Left hindlimb (tissue), 1 donor: ENCODE results near the gene HARBI1.
"Not testable (repeated sequence)": the region's sequence is repeated elsewhere in the genome, so short reads cannot be mapped to it uniquely, and the experiment has no call there.

Experiments used
- DNase-seq: peaks from one replicate; pipeline ENCODE4 v3.0.0-alpha.2; 2018

HARBI1 gene

DNA sequence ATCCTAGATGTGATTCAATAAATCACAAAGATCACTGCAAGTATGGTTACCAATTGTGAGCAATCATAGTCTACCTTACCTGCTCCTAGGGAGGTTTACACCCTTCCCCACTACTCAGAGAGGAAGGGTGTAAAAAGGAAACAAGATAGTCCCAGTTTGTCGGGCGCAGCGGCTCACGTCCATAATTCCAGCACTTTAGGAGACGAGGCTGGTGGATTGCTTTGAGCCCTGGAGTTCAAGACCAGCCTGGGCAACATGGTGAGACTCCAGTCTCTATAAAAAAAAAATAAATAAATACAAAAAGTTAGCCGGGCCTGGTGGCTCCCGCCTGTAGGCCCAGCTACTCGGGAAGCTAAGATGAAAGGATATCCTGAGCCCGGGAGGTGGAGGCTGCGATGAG, 22.2 kb downstream of the HARBI1 start:
- DNase-seq, result no peak

DNA sequence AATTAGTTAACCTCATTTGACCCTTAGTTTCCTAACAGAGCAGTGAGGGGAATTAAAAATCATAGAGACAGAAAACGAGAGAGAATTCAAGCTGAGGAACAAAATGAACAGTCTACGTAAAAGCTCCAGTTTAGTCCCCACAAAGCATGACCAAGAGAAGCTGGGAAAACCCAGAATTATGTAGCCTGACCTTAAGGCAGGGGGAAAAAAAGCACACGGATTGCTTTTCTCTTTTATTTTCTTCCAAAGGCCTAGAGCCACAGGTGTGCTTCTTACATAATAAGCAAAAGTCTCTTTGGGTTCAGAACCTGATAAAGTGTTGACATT, 22.7 kb downstream of the HARBI1 start:
- DNase-seq, result no peak

DNA sequence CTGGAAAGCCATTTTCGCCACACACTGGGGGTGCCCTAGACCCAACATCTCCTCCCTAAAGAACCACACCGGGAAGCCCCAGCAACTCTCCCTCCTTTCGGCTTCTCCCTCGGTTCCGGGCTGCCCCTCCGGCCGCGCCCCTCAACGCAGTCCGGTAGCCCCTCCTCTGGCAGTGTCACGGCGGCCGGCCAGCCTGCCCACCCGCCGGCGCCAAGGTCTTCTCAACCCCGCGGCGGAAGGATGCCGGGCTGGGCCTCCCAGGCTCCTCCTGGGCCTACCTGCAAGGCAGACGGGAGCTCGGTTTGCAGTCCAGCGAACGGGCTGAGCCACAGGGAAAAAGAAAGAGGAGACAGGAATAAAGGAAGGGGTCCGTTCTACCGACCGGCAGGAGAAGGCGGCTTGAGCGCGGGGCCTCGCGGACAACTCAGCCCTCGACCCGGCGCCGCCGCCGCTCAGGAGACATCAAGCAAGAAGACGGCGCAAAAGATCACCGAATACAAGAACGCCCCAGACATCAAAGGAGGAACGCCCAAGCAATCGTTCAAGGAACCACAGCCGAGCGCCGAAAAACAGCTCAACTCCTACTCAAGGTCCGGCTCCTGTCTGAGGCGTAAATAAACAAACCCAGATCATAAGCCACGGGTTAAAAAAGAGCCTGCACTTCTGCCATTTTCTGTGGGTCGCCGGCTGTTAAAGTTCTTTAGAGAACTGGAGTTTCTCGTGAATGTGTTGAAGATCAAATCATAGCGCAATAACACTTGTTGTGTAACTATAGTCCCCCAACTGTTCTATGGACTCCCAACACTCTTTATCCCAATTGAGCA, 23.3 kb downstream of the HARBI1 start, which contains the start of gene AMBRA1:
AMBRA1 (minus strand) TSS at position 474 of the 824 bp plus-strand sequence. CDS start 45,643 bp downstream, outside the sequence.
- peak; percentile 91 for DNase-seq

DNA sequence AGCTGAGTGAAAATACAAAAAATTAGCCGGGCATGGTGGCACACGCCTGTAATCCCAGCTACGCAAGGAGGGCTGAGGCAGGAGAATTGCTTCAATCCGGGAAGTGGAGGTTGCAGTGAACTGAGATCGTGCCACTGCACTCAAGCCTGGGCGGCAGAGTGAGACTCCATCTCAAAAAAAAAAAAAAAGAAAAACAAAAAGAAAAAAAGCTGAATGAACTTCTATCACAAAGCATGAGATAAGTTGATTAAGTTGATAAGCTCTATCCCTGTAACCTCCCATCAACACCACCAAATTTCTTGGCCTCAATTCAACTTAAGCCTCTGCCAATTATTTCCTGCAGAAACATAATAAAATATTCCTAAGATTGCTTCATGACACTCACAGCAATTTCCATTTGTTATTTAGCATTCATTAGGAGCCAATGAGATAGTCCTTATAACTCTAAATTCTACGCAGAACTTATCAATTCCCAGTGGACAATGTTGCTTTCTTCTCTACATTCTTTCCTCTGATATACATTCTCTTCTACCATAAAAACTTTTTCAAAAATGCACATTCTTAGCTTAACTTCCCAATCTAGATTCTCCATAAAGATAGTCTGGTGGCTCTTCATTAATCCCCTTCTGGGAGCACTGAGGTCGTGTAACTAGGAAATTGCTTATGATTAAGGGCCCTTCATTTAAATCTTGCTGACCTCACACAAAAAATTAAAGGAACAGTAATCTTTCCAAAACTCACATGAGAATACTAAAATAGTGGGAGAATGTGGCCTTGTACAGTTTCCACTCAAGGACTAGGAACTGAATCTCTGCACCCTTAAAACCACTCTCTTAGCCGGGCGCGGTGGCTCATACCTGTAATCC, 26.1 kb downstream of the HARBI1 start:
- no peak for DNase-seq

DNA sequence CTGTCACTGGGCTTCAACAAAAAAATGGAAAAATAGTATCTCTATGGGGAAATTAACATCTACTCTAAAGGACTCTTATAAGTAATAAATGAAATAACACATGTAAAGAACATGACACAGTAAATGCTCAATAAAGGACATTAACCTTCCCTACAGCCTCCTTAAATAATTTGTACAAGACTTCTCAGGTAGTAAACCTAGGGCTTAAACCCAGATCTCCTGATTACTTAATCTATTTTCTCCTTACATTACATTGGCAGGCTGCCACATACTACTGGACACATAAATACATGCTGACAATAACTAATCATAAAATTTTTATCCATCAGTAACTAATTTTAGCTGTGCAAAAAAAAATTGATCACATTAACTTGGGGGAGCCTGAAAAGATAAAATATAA, 28.1 kb downstream of the HARBI1 start:
- DNase-seq, result no peak

DNA sequence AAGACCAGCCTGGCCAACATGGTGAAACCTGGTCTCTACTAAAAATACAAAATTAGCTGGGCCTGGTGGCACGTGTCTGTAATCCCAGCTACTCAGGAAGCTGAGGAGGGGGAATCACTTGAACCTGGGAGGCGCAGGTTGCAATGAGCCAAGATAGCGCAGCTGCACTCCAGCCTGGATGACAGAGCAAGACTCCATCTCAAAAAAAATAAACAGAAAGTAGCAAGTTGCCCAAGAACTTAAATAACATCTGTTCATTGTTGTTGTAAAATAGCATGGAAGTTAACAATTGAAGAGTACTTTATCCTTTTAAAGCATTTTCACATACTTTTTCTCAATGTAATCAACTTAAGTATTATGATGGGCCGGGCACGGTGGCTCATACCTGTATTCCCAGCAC, 28.9 kb downstream of the HARBI1 start:
- DNase-seq, result no peak

DNA sequence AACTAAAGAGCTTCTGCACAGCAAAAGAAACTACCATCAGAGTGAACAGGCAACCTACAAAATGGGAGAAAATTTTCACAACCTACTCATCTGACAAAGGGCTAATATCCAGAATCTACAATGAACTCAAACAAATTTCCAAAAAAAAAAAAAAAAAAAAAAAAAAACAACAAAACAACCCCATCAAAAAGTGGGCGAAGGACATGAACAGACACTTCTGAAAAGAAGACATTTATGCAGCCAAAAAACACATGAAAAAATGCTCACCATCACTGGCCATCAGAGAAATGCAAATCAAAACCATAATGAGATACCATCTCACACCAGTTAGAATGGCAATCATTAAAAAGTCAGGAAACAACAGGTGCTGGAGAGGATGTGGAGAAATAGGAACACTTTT, 33.5 kb downstream of the HARBI1 start:
- not testable (repeated sequence) for DNase-seq

DNA sequence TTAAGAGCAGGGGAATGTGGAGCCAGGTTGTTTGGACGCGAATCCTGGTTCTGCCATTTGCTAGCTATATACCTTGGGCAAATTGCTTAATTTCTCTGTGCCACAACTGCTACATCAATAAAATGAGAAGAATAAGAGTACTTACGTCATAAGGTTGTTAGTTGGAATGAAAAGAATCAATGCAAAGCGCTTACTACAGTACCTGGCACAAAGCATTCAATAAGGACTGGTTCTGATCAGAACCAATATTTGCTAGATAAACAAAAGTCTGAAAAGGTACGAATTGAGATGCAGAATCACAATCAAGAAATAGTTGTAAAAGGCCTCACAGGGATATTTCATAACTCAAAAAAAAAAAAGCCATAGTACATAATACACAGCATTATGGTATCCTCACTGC, 34.4 kb downstream of the HARBI1 start:
- DNase-seq, result no peak

DNA sequence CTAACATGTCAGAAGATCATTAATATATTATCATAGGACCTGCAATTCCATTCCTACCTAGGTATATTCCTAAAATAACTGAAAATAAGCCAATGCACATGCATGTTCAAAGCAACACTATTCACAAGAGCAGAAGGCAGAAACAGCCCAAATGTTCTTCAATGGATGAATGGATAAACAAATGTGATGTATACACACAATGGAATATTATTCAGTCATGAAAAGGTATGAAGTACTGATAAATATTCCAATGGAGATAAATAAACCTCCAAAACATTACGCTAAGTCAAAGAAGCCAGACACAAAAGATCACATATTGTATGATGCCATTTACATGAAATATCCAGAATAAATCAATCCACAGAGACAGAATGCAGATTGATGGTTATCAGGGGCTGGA, 40.0 kb downstream of the HARBI1 start:
- no peak for DNase-seq

DNA sequence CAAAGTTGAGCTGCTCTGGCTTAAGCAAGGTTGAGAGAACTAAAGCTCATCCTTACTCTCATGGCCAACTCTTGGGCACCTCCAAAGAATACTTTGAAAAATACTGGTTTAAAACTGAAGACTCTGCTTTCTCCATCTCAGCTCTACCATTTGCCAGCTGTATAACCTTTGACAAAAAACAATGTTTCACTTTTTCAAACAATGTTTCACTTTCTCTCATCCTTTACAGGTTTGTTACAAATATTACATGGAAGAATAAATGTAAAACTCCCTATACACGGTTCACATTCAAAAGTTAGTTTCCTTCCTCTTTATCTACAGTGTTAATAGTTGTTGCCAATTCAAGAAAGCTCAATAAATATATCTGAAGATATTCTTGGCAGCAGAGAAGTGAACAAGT, 42.4 kb downstream of the HARBI1 start:
- DNase-seq, result no peak

DNA sequence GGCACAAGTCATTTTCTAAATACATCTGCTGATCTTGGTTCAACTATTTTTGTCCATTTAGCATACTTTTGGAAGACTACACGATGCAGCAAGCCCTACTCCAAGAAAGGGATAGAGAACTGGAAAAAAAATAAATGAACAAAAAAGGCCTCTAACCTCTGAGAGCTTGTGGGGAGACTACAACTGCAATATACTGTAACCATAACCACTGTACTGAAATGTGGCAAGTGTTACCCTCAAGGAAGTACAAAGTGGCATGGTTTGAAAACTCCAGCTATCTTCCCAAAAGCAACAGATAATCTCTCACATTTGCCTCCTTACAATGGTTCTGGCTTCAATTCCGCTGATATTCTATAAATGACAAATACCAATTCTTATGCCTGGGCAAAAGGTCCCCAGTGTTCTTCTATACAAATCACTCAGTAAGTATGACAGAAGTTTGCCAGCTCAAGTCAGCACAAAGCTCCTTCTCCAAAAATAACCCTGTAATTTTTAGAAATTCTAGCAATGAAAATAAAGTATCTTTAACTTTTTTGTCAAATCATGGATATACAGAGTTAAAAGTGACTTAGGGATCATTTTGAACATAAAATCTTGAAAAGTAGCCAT, 46.1 kb downstream of the HARBI1 start:
- DNase-seq, result no peak

DNA sequence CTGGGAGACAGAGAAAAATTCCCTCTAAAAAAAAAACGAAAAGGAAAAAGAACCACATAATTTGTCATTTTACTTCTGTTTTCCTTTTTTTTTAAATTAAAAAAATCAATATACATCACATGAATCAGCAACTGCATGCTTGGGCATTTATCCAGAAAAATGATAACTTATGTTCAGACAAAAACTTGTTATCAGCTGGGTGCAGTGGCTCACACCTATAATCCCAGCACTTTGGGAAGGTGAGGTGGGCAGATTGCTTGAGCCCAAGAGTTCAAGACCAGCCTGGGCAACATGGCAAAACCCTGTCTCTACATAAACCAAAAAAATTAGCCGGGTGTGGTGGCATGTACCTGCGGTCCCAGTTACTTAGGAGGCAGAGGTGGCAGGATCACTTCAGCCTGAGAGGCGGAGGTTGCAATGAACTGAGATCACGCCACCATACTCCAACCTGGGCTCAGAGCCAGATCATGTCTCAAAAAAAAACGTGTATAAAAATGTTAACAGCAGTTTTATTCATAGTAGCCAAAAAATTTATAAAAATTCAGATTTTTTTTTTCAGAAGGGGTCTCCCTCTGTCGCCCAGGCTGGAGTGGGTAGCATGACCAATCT, 51.7 kb downstream of the HARBI1 start:
- no peak for DNase-seq

DNA sequence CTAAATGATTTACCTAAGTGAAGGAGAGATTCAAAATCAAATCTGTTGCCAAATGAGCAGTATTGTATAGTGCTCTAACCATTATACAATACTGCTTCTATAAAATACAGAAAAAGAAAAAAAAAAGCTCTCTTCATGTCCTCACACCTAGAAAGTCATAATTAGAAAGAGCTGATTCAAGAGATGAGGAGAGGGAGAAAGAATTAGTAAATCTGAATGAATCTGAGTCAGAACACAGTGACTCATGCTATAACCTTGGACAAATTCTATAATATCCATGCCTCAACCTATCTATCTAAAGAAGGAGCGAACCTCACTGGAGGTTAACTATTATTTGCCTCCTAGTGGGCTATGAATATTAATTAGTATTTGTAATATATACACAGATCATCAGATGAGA, 52.6 kb downstream of the HARBI1 start:
- DNase-seq, result no peak

DNA sequence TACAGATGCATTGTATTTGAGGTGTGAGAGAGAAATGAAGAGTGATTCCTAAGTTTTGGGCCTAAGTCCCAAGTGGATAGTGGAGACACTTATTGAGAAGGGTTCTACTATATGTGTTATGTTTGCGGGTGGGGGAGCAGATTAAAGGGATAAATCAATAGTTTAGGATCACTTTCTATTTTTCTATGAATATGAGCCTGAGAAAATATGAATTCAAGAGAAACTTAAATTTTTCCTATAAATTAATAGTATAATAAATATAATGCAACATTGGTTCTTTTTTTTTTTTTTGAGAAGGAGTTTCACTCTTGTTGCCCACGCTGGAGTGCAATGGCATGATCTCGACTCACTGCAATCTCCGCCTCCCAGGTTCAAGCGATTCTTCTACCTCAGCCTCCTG, 54.5 kb downstream of the HARBI1 start:
- no peak for DNase-seq

DNA sequence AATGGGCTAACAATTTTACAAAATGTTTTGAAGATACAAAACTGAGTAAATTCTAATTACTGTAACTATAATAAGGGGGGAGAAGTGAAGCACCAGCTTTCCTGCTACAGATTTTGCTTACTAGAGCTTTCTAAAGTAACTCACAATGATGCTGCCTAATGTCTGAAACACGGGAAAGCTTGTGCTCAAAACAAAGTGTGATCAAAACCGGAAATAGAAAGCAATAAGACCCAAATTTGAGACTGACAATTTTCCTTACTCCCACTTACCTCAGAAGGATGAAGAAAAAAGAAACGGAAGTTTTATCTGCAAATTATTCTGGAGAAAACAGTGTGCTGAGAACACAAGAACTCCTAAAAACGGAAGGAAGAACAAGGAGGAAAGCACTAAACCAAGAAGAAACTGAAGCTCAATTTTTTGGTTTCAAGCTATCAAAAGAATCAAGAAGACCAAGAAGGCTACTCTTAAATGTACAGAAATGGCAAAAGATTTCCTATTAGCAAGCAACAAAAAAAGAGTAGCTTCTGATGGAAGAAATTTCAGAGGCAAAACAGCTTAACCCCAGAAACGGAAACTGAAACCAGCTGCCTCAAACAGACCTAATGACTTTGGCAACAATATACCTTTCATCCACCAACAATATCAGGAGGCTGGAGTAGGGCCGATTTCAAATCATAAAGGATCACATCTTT, 56.6 kb downstream of the HARBI1 start:
- no peak for DNase-seq

DNA sequence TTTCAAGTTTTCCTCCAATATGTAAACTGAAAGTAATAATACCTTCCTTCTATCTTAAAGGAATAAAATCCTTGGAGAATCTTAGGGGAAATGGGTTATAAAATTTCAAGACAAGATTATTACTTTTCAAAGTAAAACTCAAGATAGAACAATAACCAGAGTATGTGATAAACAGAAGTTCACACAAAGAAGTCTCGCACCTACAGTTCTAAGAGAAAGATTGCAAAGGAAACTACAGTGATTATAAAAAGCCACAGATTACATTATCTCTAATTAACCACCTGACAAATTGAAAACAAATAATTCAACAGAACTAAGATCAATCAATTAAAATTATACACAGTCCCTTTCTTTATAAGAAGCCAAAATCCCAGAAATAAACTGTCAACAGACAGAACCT, 57.2 kb downstream of the HARBI1 start:
- DNase-seq, result no peak

DNA sequence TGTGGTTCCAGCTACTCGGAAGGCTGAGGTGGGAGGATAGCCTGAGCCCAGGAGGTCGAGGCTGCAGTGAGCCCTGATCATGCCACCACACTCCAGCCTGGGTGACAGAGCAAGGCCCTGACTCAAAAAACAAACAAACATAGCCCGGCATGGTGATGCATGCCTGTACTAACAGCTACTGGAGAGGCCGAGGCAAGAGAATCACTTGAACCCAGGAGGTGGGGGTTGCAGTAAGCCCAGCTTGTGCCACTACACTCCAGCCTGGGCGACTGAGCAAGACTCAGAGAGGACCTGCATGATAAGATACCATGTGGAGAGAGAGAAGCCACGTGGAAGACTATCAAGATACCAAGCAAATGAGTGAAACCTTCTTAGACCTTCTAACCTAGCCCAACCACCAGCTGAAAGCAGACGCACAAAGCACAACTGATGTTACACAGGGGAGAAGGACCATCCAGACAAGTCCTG, 59.3 kb downstream of the HARBI1 start:
- no peak for DNase-seq

DNA sequence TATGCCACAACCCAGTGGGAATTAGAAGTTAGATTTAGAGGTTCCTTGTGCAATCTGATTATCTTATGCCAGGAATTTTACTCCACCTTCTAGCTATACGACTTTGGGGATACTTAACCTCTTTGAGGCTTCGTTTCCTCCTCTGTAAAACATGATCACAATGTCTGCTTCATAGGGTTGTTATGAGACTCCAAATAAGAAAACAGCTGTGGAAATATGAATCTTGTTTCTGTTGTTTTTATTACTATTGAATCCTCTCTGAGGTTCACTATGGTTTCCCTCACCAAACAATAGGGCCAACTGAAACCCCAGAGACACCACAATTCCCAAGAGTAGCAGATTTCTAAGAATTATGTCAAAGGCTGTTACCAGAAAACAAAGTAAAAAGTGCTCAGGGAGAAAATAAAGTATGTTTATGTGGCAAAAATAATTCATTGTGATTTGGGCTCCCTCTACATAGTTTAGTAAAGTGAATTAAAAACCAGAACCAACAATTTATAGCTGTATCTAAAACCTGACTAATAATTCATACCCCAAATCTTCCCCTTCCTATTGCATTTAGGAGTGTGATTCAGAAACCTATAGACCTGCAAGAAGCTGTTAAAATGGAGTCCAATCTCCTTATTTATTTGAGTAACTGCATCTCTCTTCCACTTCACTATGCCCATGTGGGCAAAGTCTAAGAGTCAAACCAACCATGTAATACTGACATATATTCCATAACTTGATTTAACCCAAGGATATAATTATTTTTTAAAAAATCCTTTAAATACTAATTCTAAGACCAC, 61.6 kb downstream of the HARBI1 start:
- DNase-seq, result no peak

DNA sequence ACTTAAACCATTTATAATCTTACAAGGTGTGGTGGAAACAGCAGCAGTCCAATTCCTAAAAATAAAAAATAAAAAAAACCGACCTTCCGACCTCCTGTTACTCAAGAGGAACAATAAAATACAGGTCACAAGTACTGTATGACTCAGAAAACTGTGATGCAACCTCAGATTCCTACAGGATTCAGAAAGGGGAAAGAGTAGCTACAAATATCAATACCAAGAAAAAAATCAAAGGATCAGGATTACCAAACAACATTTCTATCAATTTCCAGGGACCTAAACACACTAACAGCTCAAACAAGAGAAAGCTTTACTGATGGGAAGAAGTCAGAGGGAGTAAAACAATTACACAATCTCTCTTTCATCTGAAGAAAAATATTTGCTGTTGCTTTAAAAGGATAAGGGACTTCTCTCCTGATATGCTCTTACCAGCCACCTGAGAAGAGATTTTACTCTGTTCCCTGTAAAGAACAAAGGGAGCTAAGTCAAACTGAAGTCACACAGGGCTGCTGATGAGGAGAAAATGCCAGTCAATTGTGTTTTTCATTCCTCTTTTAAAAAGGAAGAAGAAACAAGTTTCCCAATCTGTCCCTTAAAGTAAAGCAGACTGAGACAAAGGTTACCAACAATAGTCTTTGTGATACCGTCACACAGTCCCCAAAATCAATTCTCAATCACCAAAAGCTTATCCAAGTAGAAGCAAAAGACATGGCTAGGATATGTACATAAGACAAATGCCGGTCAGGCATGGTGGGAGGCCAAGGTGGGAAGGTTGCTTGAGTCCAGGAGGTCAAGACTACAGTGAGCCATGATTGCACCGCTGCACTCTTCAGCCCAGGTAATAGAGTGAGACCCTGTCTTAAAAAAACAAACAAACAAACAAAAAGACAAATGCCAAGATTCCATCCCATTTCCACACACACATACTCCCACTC, 62.5 kb downstream of the HARBI1 start:
- DNase-seq, result no peak

DNA sequence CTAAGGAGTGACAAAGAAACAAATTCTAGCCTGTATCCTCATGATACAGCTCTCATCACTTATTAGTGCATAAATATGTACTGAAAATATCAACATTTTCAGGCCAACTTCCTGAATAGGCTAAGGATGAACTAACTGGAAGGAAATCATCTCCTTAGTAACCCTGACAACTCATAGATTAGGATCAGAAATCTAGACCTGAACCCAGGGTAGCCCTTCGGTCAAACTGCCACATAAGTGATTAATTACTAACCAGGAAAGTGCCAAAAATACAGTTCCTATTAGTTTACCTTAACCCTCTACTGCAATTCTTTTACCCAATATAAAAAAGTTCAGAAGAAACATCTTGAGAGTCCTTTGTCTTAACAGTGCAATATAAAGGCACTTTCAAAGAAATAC, 63.2 kb downstream of the HARBI1 start:
- DNase-seq, result no peak
